HG02642 (cell line): Measurements from ENCODE around the gene RGS19.
"Not testable (repeated sequence)": the region's sequence is repeated elsewhere in the genome, so short reads cannot be mapped to it uniquely, and the experiment has no call there.

Experiments used
- ATAC-seq: cut with Tn5 transposase; IDR thresholded peaks from one replicate; pipeline ENCODE4 v1.9.1; 2021; ENCODE audit warnings: mild to moderate bottlenecking; ENCODE audit not compliant: unreplicated experiment, poor library complexity

Gene RGS19

DNA sequence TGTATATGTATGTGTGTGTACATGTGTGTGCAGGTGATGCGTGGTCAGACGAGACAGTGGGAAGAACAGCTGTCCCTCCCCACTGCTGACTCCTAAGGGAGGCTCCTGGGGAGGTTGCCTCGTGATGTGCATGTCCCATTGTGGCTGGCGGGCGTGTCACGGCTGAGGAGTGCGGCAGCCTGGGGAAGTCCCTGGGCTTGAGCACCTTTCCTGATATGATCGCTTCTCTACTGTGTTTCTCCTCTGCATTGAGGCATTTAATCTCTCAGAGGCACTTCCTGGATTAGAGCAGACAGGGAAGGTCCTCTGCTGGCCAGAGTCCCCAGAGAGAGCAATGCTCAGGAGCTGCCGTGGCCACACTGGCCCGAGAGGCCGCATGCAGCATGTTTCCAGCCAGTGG is 16.6 kb upstream of the RGS19 start:
- no peak for ATAC-seq

DNA sequence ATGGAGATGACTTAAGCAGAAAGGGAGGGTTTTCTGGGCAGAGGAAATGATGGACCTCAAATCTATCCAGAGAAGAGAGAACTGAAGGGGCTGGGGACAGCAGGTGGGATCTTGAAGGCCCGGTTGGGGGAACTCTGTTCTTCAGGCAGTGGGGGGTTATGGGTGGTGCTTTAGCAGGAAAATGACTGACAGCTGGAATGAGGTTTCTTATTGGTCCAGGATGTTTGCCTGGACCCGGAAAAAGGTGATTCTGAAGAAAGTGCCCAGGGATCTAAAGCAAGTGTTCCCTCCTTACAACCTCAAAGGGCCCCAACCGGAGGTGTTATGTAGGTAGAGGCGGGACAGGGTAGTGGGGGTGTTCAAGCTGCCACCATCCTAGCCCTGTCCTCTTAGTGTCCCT is 16.1 kb upstream of the RGS19 start:
- ATAC-seq, result no peak

DNA sequence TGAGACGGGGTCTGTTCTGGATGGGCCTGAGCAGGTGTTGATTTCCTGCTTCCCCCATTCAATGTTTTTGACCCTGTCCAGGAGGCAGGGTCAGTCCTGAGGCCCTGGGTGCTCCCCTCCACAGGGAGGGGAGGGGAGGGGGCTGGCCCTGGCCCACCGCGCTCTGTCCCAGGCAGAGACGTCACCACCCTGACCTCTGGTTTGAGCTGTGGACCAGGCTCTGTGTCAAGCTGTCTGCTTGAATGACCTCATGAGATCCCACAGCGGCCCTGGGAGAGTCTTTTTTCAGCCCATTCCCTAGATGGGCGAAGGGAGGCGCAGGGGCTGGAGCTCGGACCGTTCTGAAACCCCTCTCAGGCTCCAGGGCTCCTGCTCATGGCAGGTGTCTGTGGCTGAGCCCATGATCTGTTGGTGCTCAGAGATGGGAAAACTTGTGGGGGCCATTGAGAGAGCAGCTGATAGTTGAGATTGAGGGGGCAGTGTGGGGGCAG is 13.7 kb upstream of the RGS19 start:
- no peak for ATAC-seq

DNA sequence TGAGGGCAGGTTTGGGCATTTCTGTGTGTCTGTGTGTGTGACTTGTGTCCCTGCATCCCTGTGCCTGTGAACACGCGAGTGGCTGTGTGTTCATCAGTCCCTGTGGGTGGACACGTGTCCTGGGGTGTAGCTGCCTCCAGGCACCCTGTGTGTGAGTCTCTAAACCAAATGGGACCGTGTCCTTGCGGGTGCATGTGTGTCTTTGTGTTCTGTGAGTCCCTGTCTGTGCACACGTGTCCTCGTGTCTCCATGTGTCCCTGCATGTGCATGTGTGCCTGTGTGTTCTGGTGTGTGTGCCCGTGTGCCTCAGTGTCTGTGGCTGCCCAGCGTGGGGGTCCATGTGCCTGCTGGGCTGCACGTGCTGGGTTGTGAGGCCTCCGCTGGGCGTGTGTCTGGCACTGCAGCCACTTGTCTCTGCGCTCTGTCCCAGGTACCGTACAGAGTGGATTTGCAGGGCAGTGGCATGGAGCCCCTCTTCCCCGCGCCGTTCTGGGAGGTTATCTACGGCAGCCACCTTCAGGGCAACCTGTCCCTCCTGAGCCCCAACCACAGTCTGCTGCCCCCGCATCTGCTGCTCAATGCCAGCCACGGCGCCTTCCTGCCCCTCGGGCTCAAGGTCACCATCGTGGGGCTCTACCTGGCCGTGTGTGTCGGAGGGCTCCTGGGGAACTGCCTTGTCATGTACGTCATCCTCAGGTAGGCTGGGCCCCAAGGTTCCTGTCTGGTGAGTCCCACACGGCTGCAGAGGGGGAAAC is 13.1 kb upstream of the RGS19 start:
- ATAC-seq, result no peak

DNA sequence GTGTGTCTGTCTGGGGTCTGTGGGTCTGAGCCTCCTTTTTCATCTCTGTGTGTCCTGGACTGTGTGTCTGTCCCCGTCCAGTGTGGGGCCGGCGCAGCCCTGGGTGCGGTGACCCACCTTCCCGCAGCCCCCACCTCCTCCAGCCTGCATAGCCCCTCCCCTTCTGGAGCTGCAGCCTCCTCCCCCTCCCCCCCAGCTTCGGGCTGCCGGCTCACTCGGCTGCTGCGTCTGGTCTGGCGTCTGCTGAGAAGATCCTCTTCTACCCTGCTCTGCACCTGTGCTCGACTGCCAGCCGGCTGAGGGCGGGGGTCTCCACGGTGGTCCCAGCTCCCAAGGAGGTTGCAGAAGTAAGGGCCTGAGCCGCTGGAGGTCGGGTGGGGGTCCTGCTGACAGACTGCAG is 12.5 kb upstream of the RGS19 start:
- ATAC-seq, result no peak

DNA sequence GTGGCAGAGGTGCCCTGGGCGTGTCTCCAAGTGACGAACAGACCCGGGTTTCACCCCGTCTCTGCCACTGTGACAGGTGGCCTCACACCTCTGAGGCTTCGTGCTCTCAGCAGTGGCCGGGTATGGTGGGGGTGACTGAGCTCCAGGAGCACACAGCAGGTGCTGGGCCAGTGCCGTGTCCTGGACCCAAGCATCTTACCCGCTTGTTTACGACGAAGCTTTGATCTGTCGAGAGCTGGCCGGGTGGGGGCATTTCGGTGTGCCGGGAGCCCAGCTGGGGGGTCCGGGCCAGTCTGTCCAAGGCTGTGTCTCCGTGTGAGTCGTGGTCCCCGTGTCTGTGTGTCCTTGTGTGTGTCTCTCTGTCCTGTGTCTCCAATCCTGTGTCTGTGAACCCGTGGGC is 12.0 kb upstream of the RGS19 start:
- ATAC-seq, result no peak

DNA sequence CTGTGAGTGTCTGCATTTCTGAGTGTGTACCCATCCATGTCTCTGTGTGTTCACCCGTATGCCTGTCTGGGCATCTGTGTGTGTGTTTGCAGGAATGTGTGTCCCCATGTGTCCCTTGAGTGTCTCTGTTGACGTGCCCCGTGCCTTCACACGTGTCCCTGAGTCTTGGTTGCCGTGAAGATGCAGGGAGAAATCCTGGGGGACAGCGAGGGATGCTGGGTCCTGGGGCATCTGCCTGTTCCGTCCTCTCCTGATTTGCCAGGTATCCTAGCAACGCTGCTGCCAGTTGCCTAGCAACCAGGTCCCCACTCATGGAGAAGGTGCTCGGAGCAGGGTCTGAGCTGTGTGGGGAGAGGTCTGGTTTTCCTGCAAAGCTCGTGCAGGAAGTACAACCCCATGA is 10.8 kb upstream of the RGS19 start:
- ATAC-seq, result no peak

DNA sequence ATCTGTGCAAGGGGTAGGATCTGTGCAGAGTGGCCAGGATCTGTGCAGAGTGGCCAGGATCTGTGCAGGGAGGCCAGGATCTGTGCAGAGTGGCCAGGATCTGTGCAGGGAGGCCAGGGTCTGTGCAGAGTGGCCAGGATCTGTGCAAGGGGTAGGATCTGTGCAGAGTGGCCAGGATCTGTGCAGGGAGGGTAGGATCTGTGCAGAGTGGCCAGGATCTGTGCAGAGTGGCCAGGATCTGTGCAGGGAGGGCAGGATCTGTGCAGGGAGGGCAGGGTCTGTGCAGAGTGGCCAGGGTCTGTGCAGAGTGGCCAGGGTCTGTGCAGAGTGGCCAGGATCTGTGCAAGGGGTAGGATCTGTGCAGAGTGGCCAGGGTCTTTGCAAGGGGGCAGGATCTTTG is 9.3 kb upstream of the RGS19 start:
- not testable (repeated sequence) for ATAC-seq

DNA sequence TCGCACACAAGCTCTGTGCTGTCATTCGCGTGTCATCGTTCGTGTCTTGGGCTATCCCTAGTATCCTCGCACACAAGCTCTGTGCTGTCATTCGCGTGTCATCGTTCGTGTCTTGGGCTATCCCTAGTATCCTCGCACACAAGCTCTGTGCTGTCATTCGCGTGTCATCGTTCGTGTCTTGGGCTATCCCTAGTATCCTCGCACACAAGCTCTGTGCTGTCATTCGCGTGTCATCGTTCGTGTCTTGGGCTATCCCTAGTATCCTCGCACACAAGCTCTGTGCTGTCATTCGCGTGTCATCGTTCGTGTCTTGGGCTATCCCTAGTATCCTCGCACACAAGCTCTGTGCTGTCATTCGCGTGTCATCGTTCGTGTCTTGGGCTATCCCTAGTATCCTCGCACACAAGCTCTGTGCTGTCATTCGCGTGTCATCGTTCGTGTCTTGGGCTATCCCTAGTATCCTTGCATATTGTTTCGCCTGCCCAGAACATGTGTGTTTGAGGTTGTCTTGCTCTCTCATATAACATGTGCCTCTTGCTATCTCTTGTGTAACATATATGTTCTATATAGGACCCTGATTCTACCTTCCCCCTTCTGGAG is 8.0 kb upstream of the RGS19 start:
- ATAC-seq, result not testable (repeated sequence)

DNA sequence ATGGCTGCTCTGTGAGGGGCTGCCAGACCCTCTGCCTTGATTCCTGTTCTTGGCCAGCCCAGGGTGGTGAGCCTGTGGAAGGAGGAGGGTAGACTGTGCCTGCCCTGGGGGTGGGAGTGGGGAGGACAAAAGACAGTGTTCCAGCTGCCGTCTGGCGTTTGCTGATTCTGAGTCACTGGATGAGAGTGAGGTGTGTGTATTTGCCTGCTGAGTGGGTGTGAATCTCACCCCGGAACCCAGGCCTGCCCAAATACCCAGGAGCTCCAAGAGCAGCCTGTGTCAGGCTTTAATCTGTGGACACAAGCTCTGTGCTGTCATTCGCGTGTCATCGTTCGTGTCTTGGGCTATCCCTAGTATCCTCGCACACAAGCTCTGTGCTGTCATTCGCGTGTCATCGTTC is 7.5 kb upstream of the RGS19 start:
- ATAC-seq, result no peak

DNA sequence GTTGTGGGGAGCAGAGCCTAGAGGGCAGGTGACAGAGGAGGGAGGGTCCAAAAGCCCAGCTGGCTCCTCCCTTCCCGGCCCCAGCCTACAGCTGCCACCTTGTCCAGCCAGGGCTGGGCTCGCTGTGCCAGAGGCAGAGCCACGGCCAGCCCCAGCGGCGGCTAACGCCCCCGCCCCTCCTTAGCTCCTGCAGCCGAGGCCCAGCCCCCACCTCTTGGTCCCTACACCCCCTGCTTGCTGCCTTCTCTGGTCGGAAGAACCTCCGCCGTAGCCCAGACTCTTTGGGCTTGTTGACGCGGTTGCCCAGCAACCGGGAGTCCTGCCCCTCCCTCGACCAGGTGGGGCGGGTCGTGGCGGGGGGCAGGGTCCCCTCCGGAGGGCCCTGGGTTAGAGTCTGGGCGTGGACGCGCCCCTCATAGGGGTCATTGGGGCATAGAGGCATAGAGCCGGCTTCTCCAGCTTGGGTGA is 5.4 kb upstream of the RGS19 start:
- no peak for ATAC-seq

DNA sequence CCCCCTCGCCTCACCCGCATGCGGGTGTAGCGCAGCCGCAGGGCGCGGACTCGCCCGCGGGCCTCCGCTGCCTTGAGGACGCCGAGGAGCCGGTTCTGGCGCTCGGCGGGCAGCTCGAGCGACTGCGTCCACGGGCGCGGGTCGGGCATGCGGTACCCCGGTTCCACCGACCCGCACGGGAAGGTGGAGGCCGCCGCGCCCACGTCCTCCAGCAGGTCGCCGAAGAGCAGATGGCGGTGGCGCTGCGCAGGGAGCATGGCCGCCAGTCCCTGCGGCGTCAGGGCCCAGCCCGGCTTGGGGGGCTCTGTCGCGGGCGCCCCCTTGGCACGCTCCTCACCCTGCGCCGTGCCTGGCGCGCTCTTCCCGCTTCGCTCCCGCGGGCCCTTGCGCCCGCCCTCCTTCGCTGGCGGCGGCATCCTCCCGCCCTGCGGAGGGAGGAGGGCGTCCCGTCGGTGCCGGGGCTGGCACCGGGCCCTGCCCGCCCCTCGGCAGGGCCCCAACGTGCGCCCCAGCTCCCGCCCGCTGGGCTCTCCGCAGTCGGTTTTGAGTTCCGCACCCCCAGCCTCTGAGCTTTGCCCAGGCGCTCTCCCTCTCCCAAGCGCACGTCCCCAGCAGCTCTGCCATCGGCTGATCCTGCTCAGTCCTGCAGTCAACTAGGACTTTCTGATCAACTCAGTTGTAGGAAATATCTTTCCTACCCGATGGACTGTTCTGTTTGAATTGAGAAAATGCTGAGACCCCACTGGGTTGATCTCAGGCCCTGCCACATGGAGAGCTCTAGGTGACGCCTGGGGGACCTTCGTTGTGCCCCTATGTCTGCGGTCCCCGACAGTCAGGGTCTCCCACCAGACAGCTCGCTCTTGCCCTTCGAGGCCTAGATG is 4.7 kb upstream of the RGS19 start, which contains the start of gene LKAAEAR1:
Gene LKAAEAR1, minus strand, starts transcription at position 595 of the 881 bp plus-strand sequence. Its CDS starts 179 bp downstream, at position 416.
- no peak for ATAC-seq

DNA sequence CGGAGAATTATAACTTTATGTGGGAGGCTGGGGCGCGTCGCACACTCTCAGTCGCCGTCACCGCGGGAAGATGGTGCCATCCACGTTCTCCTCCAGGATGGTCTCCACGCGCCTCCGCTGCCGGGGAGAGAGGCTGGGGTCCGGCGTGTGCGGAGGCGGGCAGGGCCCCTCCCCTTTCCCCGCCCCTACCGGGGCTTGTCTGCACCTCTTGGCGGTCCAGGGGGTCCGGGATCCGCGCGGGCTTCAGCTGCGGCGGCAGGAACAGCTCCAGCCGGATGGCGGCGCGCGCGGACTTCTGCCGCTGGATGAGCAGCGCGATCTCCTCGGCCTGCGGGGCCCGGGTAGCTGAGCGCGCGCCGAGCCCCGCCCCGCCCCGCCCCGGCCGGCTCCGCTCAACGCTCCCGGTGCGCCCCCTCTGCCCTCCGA is 4.1 kb upstream of the RGS19 start:
- no peak for ATAC-seq

DNA sequence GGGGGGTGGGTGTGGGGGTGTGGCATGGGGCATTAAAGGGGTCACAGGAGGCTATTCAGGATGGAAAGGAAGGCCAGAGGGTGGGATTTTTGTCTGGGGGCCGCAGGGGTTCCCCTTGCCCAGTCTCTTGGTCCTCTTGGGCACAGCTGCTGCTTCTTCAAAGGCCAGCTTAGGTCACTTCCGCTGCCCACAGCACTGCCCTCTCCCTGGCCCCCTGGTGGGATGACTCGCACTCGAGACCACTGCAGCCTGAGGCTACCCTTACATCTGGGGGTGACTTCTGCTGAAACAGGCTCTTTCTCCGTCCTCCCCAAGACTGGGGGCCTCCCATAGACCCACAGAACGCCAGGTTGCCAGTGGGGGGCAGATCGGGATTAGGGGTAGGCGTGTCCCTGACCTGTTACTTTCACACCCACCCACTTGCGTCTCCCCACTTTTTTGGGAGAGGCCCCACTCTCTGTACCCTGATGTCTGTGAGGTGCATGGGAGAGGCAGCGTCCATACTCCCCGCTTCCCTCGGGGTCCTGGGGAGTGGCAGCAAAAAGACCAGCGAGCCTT is 3.6 kb upstream of the RGS19 start:
- ATAC-seq, result no peak

DNA sequence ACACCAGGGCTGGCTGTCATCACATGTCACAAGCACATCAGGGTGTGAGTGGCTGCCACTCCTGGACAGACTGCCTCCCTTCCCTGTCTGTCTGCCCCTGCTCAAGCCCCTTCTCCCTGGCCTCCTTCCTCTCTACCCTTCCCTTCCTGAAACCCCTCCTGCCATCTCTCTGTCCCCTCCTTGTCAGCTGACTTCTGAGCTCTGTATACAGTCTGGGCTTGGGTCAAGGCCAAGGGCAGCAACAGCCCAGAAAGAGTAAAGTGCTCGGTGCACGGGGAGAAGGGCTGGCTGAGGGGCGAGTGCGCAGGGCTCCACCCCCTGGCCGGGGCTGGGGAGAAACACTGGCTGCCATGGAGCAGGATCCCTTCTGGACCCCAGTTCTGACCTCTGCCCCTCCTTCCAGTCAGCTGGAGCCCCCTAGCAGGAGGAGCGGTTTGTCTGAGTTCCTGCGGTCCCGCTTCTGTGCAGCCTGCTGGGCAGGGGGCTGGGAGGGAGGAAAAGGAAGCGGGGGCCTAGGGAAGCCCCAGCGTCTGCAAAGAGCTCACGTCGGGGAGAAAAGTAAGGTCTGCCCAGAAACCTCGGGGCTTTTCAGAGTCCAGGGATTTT is 2.9 kb upstream of the RGS19 start:
- no peak for ATAC-seq

DNA sequence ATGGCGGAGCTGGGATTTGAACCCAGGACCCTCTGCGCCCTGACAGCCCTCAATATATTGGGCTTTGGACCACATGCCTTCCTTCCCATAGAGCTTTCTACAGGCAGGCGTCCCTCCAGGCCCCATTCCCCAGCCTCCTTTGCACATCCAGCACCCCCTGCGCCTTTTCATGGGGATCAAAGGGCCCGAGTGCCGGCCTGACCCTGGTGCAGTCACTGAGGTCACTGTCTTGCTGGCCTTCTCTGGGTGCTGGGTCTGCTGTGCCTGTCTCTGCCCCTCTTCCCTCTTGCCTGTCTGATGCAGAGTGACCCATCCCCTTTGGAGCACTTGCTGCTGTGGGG is 2.3 kb upstream of the RGS19 start:
- no peak for ATAC-seq

DNA sequence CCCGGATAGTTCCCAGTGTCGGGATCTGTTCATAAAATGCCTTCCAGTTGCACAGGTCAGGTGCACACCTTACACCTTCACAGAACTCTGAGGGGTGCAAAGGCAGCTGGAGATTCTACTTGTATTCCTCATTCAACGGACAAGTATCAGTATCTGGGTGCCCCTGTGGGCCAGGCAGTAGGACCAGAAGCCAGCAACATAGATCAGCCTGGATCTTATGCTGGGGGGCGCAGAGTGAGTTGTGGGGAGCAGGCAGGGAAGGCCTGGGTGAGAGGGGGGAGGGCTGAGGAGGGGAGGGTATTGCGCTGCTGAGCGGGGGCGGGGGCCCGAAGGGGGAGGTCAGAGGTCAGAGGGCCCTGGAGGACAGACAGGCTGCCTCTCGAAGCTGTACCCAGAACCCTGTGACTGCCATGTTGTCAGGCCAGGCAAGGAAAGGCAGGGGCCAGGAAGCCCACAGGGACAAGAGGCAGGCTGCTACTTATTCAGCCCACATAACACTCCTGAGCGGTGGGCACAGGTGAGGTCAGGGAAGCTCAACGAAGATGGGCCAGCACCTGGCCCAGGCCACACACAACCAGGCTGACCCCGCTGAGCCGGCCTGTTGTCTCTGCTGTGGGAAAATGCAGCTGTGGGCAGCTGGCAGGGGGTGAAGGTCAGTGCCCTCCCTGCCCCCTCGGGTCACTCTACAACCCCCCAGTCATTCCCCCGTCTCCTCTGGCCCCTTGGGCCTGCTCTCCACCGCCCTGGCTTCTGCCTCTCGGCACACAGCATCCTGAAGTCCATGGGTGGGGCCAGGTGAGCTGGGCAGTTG is 1.7 kb upstream of the RGS19 start:
- ATAC-seq, result no peak

DNA sequence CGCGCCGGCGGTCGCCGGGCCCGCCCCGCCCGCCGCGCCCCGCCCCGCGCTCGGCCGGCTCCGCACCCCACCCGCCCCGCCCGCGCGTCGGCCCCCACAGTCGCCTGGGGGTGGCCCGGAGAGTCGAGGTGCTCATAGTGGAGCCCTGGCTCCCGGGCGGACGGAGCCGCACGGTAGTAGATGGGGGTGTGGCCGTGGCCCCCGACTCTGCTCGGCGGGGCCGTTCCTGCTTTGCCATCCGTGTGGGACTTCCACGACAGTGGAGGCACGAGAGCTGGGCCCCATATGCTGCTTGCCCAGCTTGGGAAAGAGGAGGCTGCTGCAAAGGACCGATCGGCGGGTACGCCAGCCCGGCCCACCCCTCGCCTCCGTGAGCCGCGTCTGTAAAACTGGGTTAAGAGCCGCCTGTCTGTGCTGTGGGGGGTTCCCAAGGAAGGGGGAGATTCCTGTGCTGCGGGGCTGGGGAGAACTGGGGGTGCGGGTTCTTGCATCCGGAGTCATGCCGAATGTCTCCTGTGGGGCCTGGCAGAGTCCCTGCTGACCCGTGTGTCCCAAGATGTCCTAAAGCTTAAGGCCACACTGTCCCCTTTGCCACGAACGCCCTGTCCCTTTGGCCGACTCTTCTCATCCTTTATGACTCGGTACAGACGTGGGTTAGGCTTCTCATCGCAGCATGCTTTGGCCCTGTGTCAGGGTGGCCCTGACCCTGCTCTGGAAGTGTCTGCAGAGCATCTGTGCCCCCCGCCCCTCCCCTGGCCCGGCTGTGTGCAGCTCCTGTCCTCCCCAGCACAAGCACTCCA is 895 bp upstream of the RGS19 start, which contains the start of gene OPRL1:
Gene OPRL1, plus strand, starts transcription at position 70 of the 800 bp plus-strand sequence. CDS start 12,639 bp downstream, outside the sequence.
- ATAC-seq, result no peak

DNA sequence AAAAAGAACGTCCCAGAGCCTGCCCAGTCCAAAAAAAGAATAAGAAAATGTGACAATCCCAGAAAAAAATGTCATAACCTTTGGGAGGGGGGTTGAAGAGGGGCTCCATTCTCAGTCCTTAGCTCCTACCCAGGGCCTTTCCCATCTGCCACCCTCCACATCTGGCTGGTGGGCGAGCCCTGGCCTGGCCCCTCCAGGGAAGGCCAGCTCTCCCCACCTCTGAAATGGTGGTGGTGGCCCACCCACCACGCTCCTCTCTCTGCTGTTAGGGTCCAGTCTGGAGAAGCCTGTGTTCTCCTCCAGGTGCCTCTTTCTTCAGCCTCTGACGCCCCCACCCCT is 415 bp downstream of the RGS19 start:
- ATAC-seq, result no peak
